Measurements from ENCODE around the gene GHRH.

GHRH gene, protein sequence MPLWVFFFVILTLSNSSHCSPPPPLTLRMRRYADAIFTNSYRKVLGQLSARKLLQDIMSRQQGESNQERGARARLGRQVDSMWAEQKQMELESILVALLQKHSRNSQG

DNA sequence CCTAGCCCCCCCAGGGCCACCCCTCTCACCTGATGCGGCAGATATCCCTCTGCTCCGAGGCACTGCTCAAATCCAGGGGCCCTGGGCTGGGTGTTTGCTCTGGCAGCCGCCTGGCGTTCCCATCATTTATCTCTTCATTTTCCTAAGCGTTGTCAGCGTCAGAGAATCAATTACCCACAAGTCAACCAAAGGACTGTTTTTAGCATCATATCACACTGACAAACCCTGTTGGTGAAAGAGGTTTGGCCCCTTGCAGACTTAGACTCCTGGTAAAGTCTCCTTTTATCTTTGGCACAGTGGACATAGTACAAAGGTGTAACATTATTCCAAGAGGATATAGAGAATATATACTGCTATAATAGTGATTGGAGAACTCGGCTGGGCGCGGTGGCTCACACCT is at the start of gene GHRH:
TSS of gene GHRH (minus strand) at position 101 of the 400 bp plus-strand sequence. CDS start 4,925 bp downstream, outside the sequence.
- in situ Hi-C loops (cut with HindIII; ENCODE audit: low sequenced_read_pairs): loop anchor here (25.0 kb wide), 1 partner anchor 251 kb away; the partner anchor contains the start of gene NNAT

DNA sequence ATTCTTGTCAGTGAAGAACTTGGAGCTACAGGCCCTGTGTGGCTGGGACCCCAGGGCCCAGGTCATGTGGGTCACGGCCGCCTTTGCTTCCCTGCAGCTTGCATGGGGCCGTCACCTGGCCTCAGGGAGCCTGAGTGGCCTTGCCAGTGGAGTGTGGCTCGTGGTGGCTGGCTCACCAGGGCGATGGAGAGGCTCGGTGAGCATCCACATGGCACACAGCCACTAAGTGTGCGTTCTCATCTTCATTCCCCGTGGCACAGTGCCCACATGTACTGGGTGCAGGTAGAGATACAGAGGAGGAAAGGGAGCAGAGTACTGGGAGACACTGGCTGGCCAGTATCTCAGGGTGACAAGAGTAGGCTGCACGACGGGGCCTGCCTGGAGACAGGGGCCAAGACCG is 49.3 kb upstream of the GHRH start:
- in situ Hi-C loops (cut with HindIII; ENCODE audit: low sequenced_read_pairs): no loop called here

DNA sequence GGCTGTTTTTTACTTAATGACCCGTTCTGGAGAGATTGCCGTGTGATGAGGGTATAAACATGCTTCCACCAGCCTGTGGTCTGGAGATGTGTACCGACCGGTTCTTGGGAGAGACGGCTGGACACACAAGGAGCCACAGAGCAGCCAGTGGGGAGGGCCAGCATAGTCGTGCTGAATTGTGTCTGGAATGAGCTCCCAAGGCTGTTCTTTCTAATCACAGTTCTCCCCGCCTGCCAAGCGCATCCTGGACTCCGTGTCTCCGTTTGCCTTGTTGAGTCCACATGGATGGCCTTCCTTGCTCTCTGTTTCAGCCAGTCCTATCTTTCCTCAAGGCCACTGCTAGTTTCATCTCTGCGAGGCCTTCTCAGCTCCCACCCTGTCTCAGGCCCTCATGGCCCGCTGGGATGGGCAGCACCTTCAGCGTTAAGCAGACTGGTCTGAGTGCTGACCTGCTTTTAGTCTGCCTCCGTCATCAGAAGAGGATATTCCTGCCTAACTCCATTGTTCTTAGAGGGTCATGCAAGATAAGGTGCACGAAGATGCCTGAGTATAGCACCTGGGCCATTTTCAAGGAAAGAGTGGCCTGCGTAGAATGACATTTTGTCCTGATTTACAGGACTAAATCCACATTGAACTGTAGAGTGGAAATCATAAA is 48.4 kb upstream of the GHRH start:
- in situ Hi-C loops (cut with HindIII; ENCODE audit: low sequenced_read_pairs): no loop called here

DNA sequence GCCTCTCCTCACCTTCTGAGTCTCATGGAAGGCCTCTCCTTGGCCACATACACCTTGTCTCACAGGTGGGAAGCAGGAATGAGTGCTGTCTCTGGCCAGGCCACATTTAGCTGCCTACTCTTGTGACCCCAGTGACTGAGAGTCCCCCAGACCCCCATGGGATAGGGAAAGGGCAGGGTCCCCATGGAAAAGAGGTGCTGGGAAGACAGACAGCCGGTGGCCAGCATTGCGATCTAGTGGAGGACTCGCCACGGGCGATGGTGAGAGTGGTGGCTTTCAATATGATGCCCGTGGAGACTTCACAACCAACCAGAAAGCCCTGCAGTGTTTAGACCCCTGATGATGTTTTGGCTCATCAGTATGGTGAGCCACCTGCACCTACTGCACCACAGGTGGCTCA is 47.7 kb upstream of the GHRH start:
- in situ Hi-C loops (cut with HindIII; ENCODE audit: low sequenced_read_pairs): no loop called here

DNA sequence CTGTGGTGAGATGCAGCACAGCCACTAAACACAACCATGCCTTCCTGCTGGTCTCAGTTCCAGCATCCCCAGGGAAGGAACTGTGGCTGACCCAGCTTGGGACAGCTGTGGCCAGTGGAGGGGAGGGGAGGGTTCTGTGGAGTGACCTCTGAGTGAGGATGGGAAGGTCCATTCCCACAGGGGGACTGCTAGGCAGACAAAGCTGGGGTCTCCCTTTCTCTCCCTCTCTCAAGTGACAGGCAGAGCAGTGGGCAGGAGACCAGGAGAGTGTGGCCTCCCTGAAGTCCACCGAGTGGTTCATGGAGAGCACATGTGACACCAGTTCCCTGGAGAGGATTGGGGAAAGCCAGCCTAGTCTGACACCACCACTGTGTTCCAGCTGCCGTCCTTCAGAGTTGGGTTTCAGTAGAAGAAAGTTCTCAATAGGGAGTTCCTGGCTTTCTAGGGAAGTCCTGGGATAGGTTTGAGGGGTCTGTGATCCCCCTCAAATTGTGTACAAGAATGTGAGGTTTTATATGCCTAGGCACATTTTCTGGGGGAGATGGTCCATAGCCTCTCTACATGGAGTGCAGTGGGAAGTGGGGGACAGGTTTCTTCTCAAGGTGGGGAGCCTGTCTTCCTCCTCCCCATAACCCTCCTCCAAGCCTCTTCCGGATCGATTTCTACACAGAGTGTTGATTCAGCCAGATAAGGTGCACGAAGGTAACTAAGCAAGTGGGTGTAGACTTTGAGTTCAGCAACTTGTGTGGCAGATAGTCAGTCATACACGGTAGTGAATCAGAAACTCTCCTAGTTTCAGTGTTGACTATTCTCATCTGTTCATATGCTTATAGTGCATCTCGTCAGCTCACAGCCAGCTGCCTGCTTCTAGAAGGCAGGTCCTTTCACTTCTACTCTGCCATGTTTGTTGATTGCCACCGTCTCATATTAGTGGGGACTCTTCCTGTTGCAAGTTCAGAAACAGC is 46.8 kb upstream of the GHRH start:
- in situ Hi-C loops (cut with HindIII; ENCODE audit: low sequenced_read_pairs): no loop called here

DNA sequence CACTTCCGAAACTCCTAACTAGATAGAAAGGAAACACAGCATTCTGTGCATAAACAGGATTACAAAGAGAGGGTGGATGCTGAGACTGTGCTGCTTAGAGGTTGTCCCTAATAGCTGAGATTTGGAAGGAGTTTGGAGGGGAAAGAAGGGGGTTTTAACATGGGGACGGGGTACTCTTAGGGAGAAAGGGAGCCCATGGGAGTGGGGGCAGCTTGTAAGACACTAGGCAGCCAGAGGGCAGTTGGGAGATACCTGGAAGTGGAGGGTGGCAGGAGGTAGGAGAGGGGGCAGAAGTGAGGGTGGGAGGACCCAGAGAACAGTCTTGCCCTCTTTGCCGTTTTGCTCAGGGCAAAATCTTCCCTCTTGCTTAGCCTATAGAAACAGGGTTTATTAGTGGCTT is 44.2 kb upstream of the GHRH start:
- in situ Hi-C loops (cut with HindIII; ENCODE audit: low sequenced_read_pairs): no loop called here

DNA sequence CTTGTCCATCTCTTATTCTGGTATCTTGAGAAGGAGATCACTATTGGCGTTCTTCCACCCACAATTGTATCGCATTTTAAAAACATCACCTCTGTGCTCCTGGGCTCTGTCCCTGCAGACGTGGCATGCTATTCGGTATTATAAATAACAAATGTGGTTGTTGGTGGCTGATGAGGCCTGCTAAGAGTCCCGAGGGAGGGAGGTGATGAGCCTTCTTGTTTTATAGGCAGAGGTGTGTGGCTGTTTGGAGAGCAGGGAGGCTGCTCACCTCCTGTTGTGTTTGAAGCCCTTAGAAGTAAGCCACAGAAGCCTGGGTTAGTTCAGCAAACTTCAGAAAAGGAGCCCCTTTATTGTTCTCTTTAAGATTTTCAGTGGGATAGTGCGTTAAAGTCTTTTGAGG is 43.5 kb upstream of the GHRH start:
- in situ Hi-C loops (cut with HindIII; ENCODE audit: low sequenced_read_pairs): no loop called here

DNA sequence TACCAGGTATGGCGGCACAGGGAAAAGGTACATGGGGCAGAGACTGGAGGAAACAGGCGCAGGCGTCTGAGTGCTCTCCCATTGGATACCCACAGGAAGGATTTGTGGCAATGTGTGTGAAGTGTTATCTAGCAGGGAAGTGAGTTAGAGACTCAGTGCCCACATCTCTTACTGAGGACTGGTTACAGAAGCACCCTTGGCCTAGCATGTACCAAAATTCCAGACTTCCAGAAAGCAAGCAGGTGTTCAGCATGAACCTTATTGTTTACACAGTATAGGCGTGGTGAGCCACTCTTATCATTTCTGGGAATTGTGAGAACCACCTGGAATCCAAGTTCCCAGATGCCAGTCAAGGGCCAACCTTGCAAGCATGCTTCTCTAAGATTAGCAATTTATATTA is 42.0 kb upstream of the GHRH start:
- in situ Hi-C loops (cut with HindIII; ENCODE audit: low sequenced_read_pairs): no loop called here

DNA sequence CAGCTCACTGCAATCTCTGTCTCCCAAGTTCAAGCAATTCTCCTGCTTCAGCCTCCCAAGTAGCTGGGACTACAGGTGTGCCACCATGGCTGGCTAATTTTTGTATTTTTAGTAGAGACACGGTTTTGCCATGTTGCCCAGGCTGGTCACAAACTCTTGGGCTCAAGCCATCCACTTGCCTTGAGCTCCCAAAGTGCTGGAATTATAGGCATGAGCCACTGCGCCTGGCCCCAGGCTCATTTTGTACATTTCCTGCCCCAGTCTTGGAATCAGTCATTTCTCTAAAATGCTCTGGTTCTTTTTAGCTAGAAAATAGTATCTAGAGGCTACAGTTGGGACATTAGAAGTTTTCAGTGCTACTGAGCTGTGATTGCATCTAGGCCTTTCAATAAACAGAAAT is 41.4 kb upstream of the GHRH start:
- in situ Hi-C loops (cut with HindIII; ENCODE audit: low sequenced_read_pairs): no loop called here

DNA sequence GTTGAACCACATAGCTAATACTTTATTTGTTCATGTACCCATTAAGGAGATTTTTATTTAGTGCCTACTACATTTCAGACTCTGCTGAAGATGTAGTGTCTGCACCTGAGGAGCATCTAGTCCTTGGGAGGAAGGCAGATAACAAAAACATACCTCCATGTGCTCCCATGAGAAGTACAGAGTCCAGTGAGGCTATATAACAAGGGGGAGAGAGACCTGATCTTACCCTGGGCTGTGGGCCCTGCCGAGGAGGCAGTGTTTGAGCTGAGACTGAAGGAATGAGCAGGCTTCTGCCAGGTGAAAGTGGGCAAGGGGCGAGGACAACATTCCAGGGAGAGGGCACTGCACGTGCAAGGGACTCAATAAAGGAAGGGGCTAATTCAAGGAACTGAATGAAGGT is 39.9 kb upstream of the GHRH start:
- in situ Hi-C loops (cut with HindIII; ENCODE audit: low sequenced_read_pairs): no loop called here

DNA sequence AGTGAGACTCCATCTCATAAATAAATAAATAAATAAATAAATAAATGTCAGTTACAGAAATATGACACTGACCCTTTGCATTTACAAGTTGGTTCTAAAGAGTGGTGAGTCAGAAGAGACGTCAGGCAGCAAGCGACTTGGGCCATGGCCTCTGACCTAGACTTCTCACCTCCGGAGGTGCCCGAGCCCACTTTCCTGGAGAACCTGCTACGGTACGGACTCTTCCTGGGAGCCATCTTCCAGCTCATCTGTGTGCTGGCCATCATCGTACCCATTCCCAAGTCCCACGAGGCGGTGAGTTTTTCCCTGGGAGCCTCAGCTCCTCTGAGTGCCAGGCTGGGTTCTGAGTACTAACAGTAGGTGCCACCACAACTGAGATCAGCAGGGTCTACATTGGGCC is 39.5 kb upstream of the GHRH start:
- in situ Hi-C loops (cut with HindIII; ENCODE audit: low sequenced_read_pairs): no loop called here

DNA sequence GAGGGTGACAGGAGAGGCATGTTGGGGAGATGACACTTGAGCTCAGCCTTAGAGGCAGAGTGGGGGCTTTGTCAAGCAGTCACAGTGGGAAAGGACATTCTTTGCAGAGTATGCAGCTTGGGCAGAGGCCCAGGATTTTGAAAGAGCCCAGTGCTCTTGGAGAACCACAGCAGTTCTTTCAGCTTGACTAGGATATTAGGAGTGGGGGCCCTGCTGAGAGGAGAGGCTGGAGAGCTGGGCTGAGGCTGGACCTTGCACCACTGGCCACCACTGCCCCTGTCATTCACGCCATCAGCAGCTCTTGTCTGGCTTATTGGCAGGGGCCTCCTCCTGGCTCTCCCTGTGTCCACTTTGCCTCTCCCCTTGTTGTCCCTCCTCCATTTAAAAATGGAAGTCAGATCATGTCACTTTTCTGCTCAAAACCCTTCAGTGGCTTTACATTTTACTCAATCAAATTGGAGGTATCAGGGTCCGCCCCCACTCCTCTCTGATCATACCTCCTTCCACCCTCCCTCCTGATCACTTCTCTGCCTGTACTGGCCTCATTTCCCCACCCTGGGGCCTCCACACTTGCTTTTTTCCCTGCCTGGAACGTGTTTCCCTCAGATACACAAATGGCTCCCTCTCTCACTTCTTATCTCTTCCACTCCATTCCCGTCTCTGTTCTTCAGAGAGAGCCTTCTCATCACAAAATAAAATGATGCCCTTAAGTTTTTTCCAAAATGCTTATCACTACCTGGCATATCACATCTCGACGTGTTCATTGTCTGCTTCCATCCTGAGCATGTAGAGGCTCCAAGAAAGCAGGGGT is 38.3 kb upstream of the GHRH start:
- in situ Hi-C loops (cut with HindIII; ENCODE audit: low sequenced_read_pairs): loop anchor here (5.0 kb wide), 2 partner anchors 37 to 97 kb away; no protein-coding TSS in a partner anchor

DNA sequence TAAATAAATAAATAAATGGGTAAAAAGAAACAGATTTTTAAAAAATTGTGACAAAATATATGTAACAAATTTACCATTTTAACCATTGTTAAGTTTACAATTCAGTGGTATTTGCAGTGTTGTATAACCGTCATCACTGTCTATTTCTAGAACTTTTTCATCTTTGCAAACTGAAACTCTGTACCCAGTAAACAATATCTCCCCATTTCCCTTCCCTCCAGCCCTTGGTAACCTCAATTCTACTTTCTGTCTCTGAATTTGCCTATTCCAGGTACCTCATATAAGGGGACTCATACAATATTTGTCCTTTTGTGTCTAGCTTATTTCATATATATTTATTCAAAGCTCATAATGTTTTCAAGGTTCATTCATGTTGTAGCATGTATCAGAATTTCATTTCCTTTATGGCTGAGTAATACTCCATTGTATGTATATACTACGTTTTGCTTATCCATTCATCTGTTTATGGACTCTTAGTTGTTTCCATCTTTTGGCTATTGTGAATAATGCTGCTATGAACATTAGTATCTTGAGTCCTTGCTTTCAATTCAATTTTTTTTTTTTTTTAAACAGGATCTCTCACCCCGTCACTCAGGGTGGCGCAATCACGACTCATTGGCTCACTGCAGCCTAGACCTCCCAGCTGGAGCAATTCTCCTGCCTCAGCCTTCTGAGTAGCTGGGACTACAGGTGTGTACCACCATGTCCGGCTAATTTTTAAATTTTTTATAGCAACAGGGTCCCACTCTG is 36.8 kb upstream of the GHRH start:
- in situ Hi-C loops (cut with HindIII; ENCODE audit: low sequenced_read_pairs): loop anchor here (5.0 kb wide), 2 partner anchors 39 to 99 kb away; no protein-coding TSS in a partner anchor

DNA sequence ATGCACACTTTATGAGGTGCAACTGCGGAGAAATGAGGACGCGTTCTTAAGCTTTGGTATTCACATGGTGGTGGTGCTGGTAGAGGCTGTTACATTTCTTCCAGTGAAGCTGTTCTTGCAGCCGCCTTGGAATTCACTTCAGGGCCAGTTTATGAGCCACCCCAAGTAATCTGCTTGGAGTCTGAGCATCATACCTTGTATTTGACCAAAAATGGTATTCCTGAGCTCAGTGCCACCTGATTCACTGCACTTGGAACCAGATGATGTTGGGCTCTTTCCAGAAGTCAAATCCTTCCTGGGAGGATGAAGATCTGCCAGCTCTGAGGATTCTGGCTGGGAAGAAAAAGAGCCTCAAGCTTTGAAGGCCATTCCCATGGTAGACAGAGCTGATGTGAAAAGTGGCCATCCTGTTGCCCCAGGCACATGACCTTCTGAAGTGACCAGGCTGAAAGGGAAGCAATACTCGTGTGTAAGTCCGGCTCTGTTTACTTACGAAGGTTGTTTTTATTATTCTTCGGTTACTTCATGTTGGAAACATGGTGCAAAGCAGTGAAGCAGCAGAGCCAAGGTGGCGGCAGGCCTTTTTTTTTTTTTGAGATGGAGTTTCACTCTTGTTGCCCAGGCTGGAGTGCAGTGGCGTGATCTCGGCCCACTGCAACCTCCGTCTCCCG is 35.6 kb upstream of the GHRH start:
- in situ Hi-C loops (cut with HindIII; ENCODE audit: low sequenced_read_pairs): loop anchor here (5.0 kb wide), 2 partner anchors 40 to 100 kb away; no protein-coding TSS in a partner anchor

DNA sequence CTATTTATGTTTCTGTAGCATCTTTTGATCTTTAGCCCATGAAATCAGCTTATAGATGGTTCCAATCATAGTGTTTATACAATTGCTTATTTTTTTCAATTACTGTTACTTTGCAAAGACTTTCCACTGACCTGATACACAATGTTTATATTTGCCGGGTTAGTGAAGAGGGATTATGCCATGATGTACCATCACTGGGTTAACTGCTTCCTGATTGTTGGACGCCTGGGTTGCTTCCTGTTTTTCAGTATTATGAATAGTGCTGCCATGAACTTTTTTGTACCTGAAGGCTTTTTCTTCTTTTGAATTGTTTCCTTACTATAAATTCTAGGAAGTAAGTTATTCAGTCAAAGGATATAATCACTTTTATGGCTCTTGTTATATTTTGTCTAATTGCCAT is 34.8 kb upstream of the GHRH start:
- in situ Hi-C loops (cut with HindIII; ENCODE audit: low sequenced_read_pairs): loop anchor here (5.0 kb wide), 2 partner anchors 41 to 101 kb away; no protein-coding TSS in a partner anchor

DNA sequence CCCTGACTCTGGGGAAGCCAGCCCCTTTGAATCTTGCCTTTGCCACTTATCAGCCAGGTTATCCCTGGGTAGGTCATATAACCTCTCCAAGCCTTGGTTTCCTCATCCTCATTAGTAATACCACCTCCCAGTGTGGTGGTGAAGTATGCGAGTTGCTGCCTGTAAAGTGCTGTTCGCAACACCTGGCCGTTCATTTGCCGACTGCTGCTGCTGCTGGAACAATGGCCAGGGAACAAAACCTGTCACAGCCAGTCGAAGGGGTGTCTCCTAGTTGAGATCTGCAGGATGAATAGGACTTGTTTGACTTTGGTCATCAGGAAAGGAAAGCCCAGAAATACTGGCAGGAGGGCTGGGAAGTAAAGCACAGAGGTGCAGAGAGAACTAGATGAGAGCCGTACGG is 34.0 kb upstream of the GHRH start:
- in situ Hi-C loops (cut with HindIII; ENCODE audit: low sequenced_read_pairs): loop anchor here (5.0 kb wide), 2 partner anchors 42 to 102 kb away; no protein-coding TSS in a partner anchor

DNA sequence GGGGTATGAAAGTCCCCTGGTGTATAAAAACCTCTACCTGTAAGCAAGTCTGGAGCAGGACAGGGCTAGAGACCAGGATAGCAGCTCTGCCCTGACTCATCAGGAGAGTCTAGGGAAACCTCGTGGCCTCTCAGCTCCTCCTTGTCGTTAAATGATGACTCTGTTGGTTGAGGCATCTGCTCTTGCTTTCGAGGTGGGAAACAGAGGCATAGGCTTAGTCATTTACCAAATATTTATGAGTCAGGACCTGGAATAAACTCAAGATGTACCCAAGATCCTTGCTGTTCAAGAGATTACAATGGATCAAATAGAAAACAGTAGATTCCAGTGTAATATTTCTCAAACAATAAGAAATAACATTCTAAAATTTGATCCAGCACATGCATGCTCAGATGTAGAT is 33.4 kb upstream of the GHRH start:
- in situ Hi-C loops (cut with HindIII; ENCODE audit: low sequenced_read_pairs): loop anchor here (5.0 kb wide), 2 partner anchors 42 to 102 kb away; no protein-coding TSS in a partner anchor

DNA sequence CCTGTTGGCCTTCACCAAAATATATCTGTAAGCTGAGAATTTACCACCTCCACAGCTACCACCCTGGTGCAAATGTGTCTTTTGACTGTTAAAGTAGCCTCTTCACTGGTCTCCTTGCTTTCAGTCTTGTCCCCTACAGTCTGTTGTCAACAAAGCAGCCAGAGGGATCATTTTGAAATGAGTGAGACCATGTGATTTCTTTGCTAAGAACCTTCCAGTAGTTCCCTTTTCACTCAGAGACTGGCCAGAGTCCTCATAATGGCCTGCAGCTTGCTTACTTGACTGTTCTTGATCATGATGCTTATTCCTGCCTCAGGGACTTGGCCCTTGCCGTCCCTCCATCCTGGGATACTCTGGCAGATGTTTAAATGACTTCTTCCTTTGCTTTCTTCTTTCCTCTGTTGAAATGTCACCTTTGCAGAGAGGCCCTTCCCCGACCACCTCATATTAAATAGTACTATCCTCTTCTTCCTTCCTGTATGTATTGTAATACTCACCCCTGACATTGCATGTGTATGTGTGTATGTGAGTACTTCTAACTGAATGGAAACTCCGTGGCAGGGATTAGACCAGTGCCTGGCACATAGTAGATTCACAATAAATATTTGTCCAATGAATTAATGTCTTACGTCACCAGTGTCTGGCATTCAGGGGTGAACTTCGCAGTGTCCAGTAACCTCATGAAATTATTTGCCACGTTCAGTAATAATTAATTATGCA is 32.8 kb upstream of the GHRH start:
- in situ Hi-C loops (cut with HindIII; ENCODE audit: low sequenced_read_pairs): no loop called here

Measured in endothelial cell of hepatic sinusoid (primary cell).